ENCODE results near the gene RFPL3.

GRCh38 chr22:32385681-32386080 lies 28.0 kb downstream of the RFPL3 start:
- no peak for TF ChIP-seq CTCF (IDR thresholded peaks at IDR 0.05)
- no peak for TF ChIP-seq POLR2A (IDR thresholded peaks at IDR 0.05)

All from Peyer's patch (tissue), 4 donors.